Hepatic stellate cell (primary cell): ENCODE measurements around the gene PLXDC2.

Experiments
- DNase-seq: peaks from one replicate; pipeline ENCODE4 v3.0.0; 2011; ENCODE audit warnings: low spot score

The PLXDC2 gene

DNA sequence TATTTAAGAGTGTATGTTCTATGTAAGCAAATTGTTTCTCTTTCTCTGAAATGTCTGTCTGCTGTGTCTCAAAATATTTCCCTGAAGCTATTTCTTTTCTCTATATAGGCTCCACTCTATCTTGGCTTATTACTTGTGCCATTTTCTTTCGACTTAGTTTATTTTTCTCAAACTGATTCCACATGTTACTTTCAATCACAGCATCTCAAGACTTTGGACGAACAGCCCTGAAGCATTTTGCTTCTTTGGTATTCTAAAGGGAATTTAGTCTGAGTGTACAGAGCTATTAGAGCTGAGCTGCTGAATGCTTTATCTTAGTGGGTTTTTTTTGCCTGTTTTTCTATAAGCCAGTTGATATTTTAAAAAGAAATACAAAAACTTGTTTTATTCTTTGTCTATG is 95.7 kb downstream of the PLXDC2 start:
- DNase-seq, result no peak

DNA sequence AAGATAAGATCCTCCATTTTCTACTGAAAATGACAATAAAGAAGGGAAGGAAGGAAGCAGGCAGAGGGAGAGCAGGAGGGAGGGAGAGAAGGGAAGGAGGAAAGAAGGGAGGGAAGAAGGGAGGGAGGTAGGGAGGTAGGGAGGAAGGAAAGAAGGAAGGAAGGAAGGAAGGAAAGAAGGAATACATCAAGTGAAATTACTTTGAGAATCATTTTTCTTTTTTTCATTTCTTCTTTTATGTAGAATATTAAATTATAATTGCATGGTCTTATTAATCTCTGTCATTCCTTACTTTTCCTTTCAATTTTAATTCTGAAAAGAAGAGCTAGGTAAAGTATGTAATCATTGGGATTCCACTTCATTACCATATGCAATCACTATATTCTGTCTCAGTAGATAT is 97.8 kb downstream of the PLXDC2 start:
- no peak for DNase-seq

DNA sequence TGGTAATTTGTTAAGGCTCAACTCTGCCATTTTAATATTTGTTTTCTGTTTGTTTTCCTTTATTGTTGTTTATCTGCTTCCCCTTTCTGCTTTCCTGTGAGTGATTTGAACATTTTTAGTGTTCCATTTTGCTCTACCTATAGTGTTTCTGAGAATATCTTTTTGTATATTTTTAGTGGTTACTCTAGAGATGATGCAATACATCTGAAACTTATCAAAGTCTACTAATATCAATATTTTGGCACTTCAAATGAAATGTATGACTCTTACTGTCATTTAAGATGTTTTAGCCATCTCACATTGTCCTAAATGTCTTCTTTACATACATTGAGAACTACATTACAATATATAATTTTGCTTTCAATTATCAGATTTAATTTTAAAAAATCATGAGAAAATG is 98.9 kb downstream of the PLXDC2 start:
- DNase-seq, result no peak

DNA sequence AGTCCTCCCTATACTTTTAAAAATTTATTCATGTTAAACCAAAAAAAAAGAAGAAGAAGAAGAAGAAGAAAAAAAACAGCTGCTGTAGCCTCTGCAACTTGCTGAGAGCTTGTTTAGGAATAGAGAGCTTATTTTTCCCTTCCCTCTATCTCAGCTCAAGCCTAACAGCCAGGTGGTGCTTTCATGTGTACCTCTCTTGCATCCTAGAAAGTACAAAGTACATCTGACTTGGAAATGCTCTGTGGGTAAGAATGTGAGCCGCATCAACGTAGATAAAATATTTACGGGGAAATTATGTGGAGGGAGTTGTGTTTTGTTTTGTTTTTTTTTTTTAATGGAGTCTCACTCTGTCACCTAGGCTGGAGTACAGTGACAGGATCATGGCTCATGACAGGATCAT is 99.6 kb downstream of the PLXDC2 start:
- no peak for DNase-seq

DNA sequence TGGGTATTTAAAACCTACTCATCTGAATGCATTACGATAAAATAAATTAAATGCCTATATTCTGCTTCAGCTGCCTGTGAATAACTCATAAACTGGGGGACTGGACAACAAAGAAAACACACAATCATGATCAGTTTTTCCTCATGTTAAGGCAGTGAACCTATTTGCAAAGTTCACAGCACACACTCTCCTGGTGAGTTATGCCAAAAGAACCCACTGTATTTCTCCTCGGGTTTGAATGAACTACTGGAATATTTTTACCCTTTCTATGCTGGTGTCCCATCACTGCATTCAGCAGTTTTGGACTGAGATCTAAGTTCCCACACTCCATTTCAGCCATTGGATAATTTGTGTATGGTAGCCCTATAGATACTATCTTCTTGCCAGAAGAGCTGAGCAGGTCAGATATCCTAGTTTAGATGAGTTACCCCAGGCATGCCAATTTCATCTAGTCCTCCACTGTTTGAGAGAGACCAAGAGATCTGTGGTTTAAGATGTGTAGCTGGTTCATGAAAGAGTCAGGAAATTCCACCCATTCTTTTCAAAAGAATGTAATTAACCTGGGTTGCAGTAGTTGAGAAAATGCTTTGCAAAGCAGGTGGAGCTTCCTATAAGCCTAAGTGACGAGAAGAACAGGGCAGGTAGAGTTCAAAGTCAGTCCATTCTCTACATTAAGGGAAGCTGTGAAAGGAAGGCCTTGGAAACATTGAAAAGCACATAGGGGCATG is 101.7 kb downstream of the PLXDC2 start:
- no peak for DNase-seq

DNA sequence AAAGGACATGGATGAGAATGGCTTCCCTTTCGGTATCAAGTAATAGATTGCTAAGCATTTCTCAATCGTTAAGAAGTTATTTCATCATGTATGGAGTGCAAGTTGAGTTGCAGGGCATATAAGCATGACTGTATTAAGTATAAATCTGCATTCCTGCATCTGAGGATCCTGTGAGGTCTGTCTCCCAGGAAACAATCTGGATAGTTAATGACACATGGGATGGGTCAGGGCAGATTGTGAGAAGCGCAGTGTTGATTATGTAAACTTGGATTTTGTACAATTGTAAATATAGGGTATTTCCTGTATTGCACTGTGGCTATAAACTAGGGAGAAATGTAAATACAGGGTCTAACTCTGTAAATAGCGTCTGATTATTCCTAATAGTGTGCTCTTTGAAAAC is 102.6 kb downstream of the PLXDC2 start:
- DNase-seq, result no peak

DNA sequence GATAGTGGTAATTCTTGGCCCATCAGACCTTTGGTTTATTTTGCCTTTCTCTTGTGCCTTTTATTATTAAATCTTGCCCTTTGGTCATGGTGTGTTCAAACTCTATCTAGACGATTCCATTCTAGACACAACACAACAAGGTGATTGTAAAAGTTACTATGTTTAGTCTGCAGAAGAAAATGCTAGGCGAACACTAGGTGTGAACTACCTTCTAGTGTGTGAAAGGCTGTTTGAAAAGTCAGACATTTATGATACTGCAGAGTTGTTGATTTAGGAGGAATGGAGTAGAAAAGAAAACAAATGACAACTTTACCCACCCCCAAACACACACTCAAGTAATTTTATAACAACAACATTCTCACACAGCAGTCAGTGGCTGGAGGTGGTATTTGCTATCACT is 103.4 kb downstream of the PLXDC2 start:
- no peak for DNase-seq

DNA sequence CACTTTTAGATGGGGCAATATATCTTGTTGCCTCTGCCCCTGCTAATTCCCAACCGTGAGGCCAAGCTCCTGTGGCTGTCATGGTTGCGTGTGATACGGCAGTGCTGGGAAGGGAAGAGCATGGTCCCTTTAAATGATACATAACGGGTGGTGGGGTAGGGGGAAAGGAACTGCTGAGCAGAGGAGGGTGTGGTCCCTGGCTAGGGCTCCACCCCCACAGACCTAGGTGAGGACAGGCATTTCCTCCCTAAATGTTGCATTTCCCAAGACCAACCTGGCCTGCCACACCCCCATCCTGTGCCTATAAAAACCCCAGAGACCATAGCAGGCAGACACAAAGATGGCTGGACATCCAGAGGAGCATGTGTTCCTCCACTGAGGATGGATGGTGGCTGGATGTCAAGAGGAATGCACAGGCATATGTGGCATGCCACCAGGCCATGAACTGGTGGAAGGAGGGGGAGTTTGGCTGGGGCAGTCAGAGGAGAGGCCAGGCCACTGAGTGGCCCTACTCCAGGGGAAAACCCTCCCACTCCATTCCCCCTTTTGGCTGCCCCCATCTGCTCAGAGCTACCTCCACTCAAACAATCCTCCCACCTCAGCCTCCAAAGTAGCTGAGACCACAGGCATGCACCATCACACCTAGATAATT is 104.0 kb downstream of the PLXDC2 start:
- DNase-seq, result no peak

DNA sequence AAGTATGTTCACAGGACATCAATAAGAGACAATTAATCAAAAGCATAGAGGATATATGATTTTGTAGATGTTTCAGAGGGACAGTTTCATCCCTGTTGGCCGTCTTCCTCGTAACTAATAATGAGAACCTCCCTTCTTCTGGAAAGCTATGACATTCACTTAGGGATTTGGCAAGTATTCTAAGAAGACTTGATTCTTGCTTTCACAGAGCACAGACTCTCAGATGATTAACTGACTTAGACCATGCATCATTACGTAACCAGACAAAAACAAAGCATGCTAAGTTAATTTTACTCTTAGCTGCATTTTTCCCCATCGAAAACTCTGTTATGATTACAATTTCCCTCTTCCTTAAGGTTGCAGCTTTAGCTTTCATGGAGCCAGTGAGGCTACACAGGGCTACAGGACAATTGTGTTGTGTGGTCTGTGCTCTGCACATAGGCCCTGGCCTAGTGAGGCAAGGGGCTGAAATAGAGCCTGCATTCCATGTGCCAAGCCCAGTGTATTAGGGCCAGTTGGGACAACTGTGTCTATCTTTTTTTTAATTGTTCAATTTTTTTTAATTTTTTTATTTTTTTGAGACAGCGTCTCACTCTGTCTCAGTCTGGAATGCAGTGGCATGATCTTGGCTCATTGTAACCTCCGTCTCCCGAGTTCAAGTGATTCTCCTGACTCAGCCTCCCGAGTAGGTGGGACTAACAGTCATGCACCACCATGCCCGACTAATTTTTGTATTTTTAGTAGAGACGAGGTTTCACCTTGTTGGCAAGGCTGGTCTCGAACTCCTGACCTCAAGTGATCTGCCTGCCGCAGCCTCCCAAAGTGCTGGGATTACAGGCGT is 105.3 kb downstream of the PLXDC2 start:
- no peak for DNase-seq

DNA sequence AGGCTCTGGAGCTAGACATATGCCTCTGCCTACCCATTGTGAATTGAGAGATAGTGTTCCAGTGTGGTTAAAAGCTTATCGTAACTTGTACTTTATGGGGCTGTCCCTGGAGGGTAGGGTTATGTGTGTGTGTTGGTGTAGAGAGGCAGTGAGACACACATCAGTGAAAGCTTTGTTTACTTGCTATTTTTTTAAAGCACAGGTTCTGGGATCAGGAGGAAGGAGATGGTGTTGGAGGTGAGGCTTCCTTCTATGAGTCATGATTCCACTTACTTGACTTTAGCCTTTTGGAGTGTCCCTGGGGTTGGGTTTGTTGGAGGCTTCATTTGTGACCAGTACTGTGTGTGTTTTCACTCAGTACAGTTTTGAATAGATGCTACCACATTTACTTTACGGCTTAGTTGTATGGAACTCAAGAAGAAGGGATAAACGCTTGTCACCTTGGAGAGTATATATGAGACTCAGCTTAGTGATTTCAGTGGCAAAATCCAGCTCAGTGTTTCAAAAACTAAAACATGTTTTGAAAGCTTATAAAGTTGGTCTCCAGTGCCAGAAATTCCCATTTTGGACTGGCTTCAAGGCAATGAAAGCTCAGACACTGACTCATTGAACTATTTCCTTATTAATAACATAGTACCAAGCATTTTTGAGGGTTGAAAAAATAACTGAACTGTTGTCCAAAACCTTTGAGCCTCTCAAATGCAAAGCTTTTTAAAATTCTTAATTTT is 106.2 kb downstream of the PLXDC2 start:
- DNase-seq, result peak; percentile 5

DNA sequence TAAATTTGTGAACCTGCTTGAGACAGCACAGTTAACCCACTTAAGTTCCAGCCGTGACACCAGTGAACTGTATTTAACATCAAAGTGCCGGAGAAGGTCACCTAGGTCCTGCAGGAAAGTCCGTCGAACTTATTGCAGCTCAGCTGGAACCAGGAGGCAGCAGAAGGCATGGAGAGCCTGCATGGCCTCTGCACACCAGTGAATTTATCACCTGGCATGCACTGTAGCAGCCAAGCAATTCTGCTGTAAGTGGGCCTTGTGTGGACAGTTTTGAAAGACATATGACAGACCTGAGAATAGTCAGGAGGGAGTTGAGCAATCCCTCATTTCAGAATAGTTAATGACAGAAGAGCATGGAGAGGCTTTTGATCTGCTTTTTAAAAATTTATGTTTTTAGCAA is 108.8 kb downstream of the PLXDC2 start:
- no peak for DNase-seq

DNA sequence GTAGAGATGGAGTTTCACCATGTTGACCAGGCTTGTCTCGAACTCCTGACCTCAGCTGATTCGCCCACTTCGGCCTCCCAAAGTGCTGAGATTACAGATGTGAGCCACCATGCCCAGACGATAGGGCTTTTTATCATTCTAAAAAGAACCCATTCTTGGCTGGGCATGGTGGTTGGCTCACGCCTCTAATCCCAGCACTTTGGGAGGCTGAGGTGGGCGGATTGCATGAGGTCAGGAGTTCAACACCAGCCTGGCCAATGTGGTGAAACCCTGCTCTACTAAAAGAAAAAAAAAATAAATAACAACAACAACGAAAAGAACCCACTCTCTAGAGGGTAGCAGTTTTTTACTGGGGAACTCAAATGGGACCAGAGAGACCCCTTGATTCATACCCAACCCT is 112.7 kb downstream of the PLXDC2 start:
- no peak for DNase-seq

DNA sequence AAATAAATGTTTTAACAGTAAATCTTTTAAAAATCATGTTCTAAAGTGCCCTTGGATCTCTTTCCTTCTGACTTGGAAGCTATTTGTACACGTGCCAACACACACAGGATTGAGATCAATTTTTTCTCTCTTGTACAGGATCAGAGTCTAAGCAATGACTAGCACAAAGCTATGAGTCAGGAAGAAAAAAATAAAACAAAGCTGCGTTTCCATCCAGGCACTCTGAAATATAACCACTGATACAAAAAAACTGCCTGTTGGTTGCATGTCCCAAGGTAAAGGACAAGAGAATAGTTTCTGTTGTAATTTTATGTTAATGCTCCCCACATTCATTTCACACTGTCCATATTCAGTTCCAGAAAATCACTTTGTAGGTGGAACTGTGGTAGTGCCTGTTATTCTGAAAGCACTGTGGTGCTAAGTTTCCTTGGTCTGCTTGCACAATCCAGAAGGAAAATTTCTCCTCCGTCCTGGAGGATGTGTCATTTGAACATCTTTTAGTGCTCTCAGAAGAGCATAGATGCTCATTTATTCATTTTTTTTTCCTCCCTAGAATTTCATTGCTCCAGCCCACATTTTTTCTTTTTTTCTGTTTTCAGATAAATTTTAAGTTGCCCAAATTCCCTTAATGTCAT is 113.4 kb downstream of the PLXDC2 start:
- DNase-seq, result peak; percentile 7

DNA sequence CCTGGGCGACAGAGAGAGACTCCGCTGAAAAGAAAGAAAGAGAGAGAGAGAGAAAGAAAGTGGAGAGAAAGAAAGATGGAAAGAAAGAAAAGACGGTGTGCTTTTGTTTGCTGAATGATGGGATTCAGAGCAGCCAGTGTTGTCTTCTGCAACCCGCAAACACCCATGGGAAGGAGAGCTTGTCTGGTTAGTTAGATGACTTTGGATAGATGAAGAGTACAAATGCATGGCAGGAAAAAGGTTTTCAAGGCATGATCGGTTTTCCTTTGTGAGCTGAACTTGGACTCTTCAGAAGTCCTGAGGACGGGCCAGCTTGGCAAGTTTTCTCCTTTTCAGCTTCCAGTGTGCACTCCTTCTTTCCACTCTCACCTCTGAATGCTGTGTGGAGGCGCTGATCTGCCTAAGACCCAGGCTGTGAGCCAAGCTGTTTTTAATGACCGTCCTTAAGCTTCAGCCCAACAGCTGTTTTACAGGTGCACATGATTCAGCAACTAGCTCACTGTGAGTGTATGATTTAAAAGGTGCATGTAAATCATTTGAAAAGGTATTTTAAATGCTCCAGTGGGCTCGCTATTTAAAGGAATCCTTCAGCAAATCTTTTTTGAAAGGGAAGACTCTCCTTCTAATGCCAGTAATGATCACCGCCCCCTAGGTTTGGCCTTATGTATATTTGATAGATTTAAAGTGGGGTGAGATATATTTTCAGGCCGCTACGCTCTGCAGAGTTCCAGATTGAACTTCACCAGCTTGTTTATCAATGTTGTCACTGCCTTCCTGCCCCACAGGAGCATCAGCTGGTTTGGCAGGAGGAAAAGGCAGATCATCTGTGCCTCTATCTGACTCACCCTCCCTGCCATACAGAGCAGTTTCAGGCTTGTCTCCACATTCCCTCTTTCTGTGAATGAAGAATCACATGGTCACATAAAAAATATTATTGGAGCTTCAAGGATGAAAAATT is 115.0 kb downstream of the PLXDC2 start:
- DNase-seq, result peak; percentile 20

DNA sequence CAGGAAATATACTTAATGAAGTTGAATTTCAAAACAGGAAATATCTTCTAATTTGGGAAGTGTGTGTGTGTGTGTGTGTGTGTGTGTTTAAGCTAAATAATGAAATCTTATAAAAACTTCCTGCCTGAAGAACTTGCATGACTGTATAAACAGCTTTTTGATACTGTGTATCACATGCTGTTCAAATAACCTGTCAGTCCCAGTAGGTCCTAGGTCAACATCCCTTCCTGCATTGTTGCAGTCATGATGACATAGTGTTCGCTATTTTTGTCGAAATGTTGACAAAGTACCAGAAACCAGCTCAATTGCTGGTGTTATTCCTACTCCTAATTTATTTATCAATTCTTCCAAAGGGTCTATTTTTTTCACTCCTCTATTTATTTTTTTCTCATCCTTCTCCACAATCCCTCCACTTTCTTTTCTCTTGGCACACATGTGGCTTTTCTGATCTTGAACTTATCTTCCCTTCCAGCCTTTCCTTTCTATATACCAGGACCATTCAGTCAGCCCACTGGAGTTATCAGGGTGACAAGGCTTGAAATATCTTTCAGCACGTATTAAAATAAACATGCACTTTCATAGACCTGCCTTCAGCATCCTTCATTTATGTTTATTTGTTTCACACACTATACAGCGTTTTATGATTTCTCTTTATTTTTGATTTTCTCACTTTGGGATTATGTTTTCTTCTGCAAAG is 115.8 kb downstream of the PLXDC2 start:
- no peak for DNase-seq

DNA sequence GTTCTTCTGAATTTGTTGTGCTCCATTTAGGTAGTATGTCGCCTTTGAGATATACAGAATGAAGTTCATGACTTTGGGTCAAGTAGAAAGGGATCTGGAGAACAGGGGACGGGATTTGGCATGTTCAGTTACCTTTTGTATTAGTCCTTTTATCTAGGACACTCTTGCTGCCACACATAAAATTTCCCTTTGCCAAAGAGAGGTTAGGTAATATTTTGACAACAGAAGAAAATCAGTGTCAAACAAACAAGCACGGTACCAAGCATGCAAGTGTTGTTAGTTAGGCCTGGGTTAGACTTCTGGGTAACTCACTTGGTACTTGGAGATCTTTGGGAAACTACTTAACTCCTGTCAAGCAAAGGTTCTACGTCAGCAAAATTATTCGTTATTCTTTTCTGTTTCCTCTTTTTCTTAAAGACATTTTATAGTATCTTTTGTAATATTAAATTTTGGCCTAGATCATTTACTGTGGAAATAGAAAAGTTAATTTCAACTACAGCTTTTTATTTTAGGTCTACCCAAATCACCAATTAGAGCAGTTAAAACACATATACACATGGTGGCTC is 116.7 kb downstream of the PLXDC2 start:
- DNase-seq, result no peak

DNA sequence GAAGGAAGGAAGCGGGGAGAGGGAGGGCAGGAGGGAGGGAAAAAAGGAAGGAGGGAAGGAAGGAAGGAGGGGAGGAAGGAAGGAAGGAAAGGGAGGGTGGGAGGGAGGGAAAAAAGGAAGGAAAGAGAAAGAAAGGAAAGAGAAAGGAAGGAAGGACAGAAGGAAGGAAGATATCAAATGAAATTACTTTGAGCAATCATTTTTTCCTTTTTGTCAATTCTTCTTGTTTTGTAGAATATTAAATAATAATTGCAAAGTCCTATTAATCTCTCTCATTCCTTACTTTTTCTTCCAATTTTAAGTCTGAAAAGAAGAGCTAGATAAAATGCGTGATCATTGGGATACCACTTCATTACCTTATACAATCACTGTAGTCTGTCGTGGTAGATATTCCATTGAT is 117.5 kb downstream of the PLXDC2 start:
- no peak for DNase-seq

DNA sequence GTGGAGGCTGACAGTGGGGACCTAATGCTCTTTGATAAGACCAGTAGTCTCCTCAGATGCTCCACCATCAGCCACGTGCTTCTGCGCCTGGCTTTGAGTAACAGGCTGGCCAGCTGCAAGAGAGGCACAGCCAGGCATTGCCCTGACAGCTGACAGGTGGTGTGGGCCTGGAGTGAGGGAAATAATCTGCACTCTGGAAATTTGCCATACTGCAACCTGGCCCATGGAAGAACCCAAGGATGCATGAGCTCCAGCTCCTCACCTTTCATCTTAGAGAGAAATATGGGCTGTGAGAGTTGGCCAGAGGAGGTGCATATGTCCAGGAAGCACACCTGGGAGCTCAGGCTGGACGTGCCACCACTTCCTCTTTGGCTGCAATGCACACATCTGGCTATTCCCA is 118.9 kb downstream of the PLXDC2 start:
- DNase-seq, result no peak

DNA sequence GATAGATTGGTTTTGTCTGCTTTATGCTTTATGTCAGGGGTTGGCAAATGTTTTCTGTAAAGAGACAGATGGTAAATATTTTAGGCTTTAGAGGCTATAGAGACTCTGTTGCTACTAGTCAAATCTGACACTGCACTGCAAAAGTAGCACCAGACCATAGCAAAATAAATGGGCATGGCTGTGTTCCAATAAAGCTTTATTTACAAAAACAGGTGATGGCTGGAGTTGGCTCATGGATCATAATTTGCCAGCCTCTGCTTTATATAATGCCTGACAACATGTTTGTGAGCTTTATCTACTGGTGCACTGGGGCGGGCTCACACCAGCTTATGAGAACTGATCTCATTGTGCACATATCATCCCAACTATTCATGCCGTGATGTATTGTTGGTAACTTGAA is 120.1 kb downstream of the PLXDC2 start:
- DNase-seq, result no peak

DNA sequence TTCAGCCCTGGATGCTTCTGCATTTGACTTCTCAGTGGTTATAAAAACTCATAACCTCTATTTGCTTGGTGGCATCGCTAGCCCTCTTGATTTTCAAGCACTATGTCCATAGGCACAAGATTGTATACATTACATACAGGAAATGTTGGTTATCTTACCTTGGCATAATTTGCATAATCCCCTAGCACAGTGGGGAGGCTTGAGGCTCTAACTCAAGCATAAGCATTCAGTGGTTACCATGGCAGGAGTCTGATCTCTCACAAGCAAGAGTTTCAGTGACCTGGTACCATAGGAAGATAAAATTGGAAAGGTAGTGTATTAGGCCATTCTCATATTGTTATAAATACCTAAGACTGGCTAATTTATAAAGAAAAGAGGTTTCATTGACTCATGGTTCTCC is 121.8 kb downstream of the PLXDC2 start:
- no peak for DNase-seq
